PC-3 (cell line): ENCODE results near the gene AVEN. TPM values are rescaled to one million over a fixed set of nuclear protein-coding genes. Genes with fewer than 3 reads are reported as not detected.

Experiments
- ATAC-seq: fragments of 200-7000 bp; cut with Tn5 transposase; 2 replicates; pipeline ENCODE4 v1.9.1; 2020; ENCODE audit warnings: mild to moderate bottlenecking, moderate library complexity
- BruUV-seq: library from RNA; stranded (reverse); fragments of 400-500 nt; replicated peaks from 2 replicates; lab custom pipeline; 2021; lab: Mats Ljungman, UMichigan
- CTCF ChIA-PET: fragments of 300-600 bp; sonication (Branson Sonifier 250); formaldehyde crosslinking; loops from one replicate; lab custom pipeline; 2022; ENCODE audit warnings: antibody characterized with exemption; lab: Charles Lee
- POLR2A ChIA-PET: fragments of 300-600 bp; sonication (Branson Sonifier 250); formaldehyde crosslinking; loops from one replicate; lab custom pipeline; 2022; ENCODE audit warnings: antibody characterized with exemption; ENCODE audit not compliant: unreplicated experiment; lab: Charles Lee
- DNase-seq: peaks from one replicate; pipeline ENCODE4 v3.0.0-alpha.2; 2015
- H2AFZ ChIP-seq: fragments of 300-600 bp; sonication (generic); 2 replicates; pipeline ENCODE4 v1.6.0; 2016; ENCODE audit warnings: antibody characterized with exemption, low read length
- H3F3A ChIP-seq: fragments of 300-600 bp; sonication (generic); one replicate; pipeline ENCODE4 v1.6.0; 2017; ENCODE audit warnings: antibody characterized with exemption, low read length, control low read depth, mild to moderate bottlenecking; ENCODE audit not compliant: unreplicated experiment
- H3K27ac ChIP-seq: fragments of 300-600 bp; sonication (generic); 2 replicates; pipeline ENCODE4 v1.5.1; 2016; ENCODE audit warnings: mild to moderate bottlenecking, low read length
- H3K27me3 ChIP-seq: fragments of 300-600 bp; sonication (generic); 2 replicates; pipeline ENCODE4 v1.6.1; 2016; ENCODE audit warnings: low read length, mixed read lengths
- H3K36me3 ChIP-seq: fragments of 300-600 bp; sonication (generic); 2 replicates; pipeline ENCODE4 v1.6.1; 2016; ENCODE audit warnings: low read depth, mixed run types, low read length, mixed read lengths
- H3K4me1 ChIP-seq: fragments of 300-600 bp; sonication (generic); 2 replicates; pipeline ENCODE4 v1.5.1; 2016; ENCODE audit warnings: low read length; ENCODE audit not compliant: insufficient read depth
- H3K4me2 ChIP-seq: fragments of 300-600 bp; sonication (generic); 2 replicates; pipeline ENCODE4 v1.6.0; 2016; ENCODE audit warnings: low read length
- H3K4me3 ChIP-seq: fragments of 300-600 bp; sonication (generic); 2 replicates; pipeline ENCODE4 v1.5.1; 2016; ENCODE audit warnings: mild to moderate bottlenecking, low read length, mixed read lengths
- H3K79me2 ChIP-seq: fragments of 300-600 bp; sonication (generic); 2 replicates; pipeline ENCODE4 v1.6.1; 2017; ENCODE audit warnings: low read length, mixed read lengths
- H3K9ac ChIP-seq: fragments of 300-600 bp; sonication (generic); 2 replicates; pipeline ENCODE4 v1.6.0; 2016; ENCODE audit warnings: mild to moderate bottlenecking, low read length
- H3K9me2 ChIP-seq: fragments of 300-600 bp; sonication (generic); replicated peaks from 2 replicates; pipeline ENCODE4 v1.6.1; 2016; ENCODE audit warnings: mixed run types, low read length, mixed read lengths
- H3K9me3 ChIP-seq: fragments of 300-600 bp; sonication (generic); 2 replicates; pipeline ENCODE4 v1.6.1; 2016; ENCODE audit warnings: low read length, mixed read lengths
- H4K20me1 ChIP-seq: fragments of 300-600 bp; sonication (generic); 2 replicates; pipeline ENCODE4 v1.6.1; 2016; ENCODE audit warnings: low read length, mixed read lengths
- EZH2 ChIP-seq: fragments of 300-600 bp; sonication (generic); IDR thresholded peaks from one replicate; pipeline ENCODE4 v1.6.1; 2017; ENCODE audit warnings: antibody characterized with exemption, mild to moderate bottlenecking, low read length; ENCODE audit not compliant: unreplicated experiment
- EZH2phosphoT487 ChIP-seq: fragments of 300-600 bp; sonication (generic); IDR thresholded peaks from 2 replicates; pipeline ENCODE4 v1.6.1; 2018; ENCODE audit warnings: mild to moderate bottlenecking, antibody characterized with exemption, low read length, borderline replicate concordance
- intact Hi-C: fragments of 100-400 bp; cut with micrococcal nuclease; formaldehyde crosslinking; loops from 2 replicates; pipeline ENCODE4 v1.9.0; 2023
- total RNA-seq: library from RNA; depleted of rRNA; stranded (reverse); fragments of >200 nt; gene quantifications from 2 replicates; pipeline ENCODE4 v1.2.3, GENCODE V29; 2014
- TF ChIP-seq, protein P1 (sequence below): fragments of 300-600 bp; sonication (generic); conservative IDR thresholded peaks from 2 replicates; pipeline ENCODE4 v1.5.1; 2017; ENCODE audit warnings: antibody characterized with exemption, low read depth, mild to moderate bottlenecking, low read length

Gene AVEN
- total RNA-seq, 1 experiment from 2014 or later: 10.5 TPM

DNA sequence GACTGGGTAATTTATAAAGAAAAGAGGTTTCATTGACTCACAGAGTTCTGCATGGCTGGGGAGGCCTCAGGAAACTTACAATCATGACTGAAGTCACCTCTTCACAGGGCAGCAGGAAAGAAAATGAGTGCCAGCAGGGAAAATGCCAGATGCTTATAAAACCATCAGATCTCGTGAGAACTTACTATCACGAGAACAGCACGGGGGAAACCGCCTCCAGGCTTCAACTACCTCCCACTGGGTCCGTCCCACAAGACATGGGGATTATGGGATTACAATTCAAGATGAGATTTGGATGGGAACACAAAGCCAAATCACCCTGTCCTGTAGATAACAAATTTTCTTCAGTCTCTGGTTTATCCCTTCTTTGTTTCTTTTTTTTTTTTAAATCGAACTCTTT is 31.0 kb upstream of the AVEN start:
- Histone ChIP-seq H2AFZ (no peak overlapping the region), H3K36me3 (no peaks in the 10 kb centered on the region), H3K79me2 (no peaks in the 10 kb centered on the region), H3K4me3 (no peak overlapping the region), H3K27me3 (no peaks in the 10 kb centered on the region), H3K9me3 (no peaks in the 10 kb centered on the region), H3K27ac (no peak overlapping the region), H4K20me1 (no peaks in the 10 kb centered on the region), H3K4me1 (no peaks in the 10 kb centered on the region), H3K4me2 (no peak overlapping the region), H3K9ac (no peak overlapping the region), H3F3A (no peaks in the 10 kb centered on the region), H3K9me2 (no peaks in the 10 kb centered on the region)
- no TSS peak for BruUV-seq
- POLR2A ChIA-PET: no interaction called here
- CTCF ChIA-PET: no interaction called here
- ATAC-seq (no peak), DNase-seq (no peak)
- intact Hi-C loops: no loop called here
- no peak for TF ChIP-seq EZH2phosphoT487
- no peak for TF ChIP-seq EZH2
- TF ChIP-seq, protein P1, sequence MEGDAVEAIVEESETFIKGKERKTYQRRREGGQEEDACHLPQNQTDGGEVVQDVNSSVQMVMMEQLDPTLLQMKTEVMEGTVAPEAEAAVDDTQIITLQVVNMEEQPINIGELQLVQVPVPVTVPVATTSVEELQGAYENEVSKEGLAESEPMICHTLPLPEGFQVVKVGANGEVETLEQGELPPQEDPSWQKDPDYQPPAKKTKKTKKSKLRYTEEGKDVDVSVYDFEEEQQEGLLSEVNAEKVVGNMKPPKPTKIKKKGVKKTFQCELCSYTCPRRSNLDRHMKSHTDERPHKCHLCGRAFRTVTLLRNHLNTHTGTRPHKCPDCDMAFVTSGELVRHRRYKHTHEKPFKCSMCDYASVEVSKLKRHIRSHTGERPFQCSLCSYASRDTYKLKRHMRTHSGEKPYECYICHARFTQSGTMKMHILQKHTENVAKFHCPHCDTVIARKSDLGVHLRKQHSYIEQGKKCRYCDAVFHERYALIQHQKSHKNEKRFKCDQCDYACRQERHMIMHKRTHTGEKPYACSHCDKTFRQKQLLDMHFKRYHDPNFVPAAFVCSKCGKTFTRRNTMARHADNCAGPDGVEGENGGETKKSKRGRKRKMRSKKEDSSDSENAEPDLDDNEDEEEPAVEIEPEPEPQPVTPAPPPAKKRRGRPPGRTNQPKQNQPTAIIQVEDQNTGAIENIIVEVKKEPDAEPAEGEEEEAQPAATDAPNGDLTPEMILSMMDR: no peak

DNA sequence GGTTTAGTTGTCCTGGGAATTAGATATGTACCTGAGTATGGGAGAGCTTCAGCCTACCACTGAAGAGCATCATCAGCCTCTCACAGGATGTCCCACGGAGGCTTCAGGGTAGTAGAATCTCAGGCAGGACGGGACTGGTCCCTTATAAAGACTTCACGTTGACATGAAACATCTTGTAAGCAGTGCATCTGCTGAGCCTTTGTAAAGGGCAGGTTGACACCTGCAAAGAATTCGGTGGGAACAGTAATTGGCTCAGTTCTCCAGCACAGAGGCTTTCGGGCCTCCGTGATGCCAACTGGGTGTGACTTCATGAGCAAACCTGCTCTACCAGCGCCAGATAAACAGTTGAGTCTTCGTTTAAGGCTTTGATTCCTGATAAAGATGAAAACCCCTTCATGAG is 26.9 kb upstream of the AVEN start:
- ChIA-PET CTCF (no interaction called here), POLR2A (no interaction called here)
- DNase-seq: no peak
- TF ChIP-seq EZH2 (no peak), EZH2phosphoT487 (no peak)
- TF ChIP-seq, protein P1: no peak
- Histone ChIP-seq H3F3A (no peaks in the 10 kb centered on the region), H3K9me3 (no peaks in the 10 kb centered on the region), H3K27me3 (no peaks in the 10 kb centered on the region), H3K79me2 (no peaks in the 10 kb centered on the region), H3K9ac (no peak overlapping the region), H4K20me1 (no peaks in the 10 kb centered on the region), H3K9me2 (no peaks in the 10 kb centered on the region), H2AFZ (no peak overlapping the region), H3K4me3 (no peak overlapping the region), H3K36me3 (no peaks in the 10 kb centered on the region), H3K27ac (no peak overlapping the region), H3K4me2 (no peak overlapping the region), H3K4me1 (no peaks in the 10 kb centered on the region)
- no peak for ATAC-seq
- intact Hi-C loops: no loop called here
- BruUV-seq: no TSS peak

DNA sequence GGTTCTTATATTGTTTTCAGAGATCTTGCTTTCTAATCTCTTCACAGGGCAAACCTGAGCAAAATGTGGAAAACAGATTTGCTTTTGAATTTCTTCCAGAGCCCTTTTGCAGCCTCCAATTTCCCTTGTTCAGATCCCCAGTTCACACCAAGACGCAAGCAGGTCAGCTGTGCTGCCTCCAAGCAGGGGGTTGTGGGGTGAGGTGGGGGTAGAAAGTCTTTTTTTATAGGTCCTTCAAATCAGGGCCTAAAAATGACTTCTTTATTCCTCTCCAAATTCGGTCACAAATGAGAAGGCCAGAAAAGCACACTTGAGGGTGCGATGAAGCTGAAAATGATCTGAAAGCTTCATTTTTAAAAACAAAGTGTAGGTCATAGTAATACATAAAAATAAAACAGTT is 26.3 kb upstream of the AVEN start:
- H3F3A ChIP-seq: no peaks in the 10 kb centered on the region
- no peak overlapping the region for H2AFZ ChIP-seq
- no peaks in the 10 kb centered on the region for H4K20me1 ChIP-seq
- H3K4me2 ChIP-seq: no peak overlapping the region
- BruUV-seq: no TSS peak
- no peaks in the 10 kb centered on the region for H3K9me3 ChIP-seq
- intact Hi-C loops: no loop called here
- POLR2A ChIA-PET: no interaction called here
- ATAC-seq (no peak), DNase-seq (no peak)
- H3K36me3 ChIP-seq: no peaks in the 10 kb centered on the region
- no peaks in the 10 kb centered on the region for H3K27me3 ChIP-seq
- no peak overlapping the region for H3K4me3 ChIP-seq
- CTCF ChIA-PET: no interaction called here
- H3K9me2 ChIP-seq: no peaks in the 10 kb centered on the region
- no peak overlapping the region for H3K27ac ChIP-seq
- H3K79me2 ChIP-seq: no peaks in the 10 kb centered on the region
- no peak for TF ChIP-seq EZH2phosphoT487
- TF ChIP-seq EZH2: no peak
- TF ChIP-seq, protein P1: no peak
- no peaks in the 10 kb centered on the region for H3K4me1 ChIP-seq
- H3K9ac ChIP-seq: no peak overlapping the region
